HCT116 (cell line): ENCODE data around the gene LYPD5. TPM values are rescaled to one million over a fixed set of nuclear protein-coding genes. Genes with fewer than 3 reads are reported as not detected.

Source experiments
- ATAC-seq: fragments of 200-7000 bp; cut with Tn5 transposase; 2 replicates; pipeline ENCODE4 v1.9.1; 2020; ENCODE audit warnings: mild to moderate bottlenecking, moderate library complexity
- BruUV-seq: library from RNA; stranded (reverse); fragments of 400-500 nt; replicated peaks from 2 replicates; lab custom pipeline; 2021; lab: Mats Ljungman, UMichigan
- CTCF ChIA-PET: fragments of 300-600 bp; sonication (Branson Sonifier 250); formaldehyde crosslinking; loops from one replicate; lab custom pipeline; 2021; ENCODE audit warnings: antibody characterized with exemption; lab: Charles Lee
- POLR2A ChIA-PET: fragments of 300-600, 350-600 bp; sonication (Branson Sonifier 250); formaldehyde crosslinking; loops from one replicate; lab custom pipeline; 2021; ENCODE audit warnings: antibody characterized with exemption; lab: Charles Lee
- RAD21 ChIA-PET, 2 experiments: fragments of 300-600 bp; sonication (Branson Sonifier 250); formaldehyde crosslinking; loops; one replicate each; lab custom pipeline; 2023; ENCODE audit warnings: low total read pairs in 2 of 2; ENCODE audit not compliant: uncharacterized antibody in 2 of 2, unreplicated experiment in 2 of 2, low non-redundant PET in 1 of 2; lab: Charles Lee
- DNase-seq: peaks from one replicate; pipeline ENCODE4 v3.0.0-alpha.2; 2010; ENCODE audit warnings: low read depth, low spot score
- H2AFZ ChIP-seq: fragments of 200-600 bp; shearing (Covaris generic), sonication (generic); 2 replicates; pipeline ENCODE4 v1.6.1; 2017; ENCODE audit warnings: low read depth, mixed run types, mixed read lengths, antibody characterized with exemption, low read length; ENCODE audit not compliant: poor library complexity, severe bottlenecking
- H3K27ac ChIP-seq: 2 replicates; pipeline ENCODE4 v1.5.1; 2012; ENCODE audit warnings: low read depth, low read length
- H3K27me3 ChIP-seq: fragments of 200-600 bp; sonication (generic); 2 replicates; pipeline ENCODE4 v1.6.1; 2016; ENCODE audit warnings: mixed run types, low read length, mixed read lengths; ENCODE audit not compliant: insufficient read depth
- H3K36me3 ChIP-seq, 2 experiments: fragments of 200-500 bp in 1 of 2; fragments of 200-600 bp in 1 of 2; sonication (Bioruptor generic) in 1 of 2; sonication (generic) in 1 of 2; 2 replicates each; pipeline versions ENCODE4 v1.5.1 to v1.6.1; 2014 to 2016; ENCODE audit warnings: low read length in 2 of 2, inconsistent platforms in 1 of 2, mixed read lengths in 1 of 2, mixed run types in 1 of 2; ENCODE audit not compliant: insufficient read depth in 2 of 2, control insufficient read depth in 1 of 2
- H3K4me1 ChIP-seq, 2 experiments: fragments of 200-600 bp in 1 of 2; sonication (generic) in 1 of 2; 2 replicates each; pipeline versions ENCODE4 v1.5.1 to v1.6.1; 2012 to 2017; ENCODE audit warnings: low read length in 2 of 2, inconsistent platforms in 1 of 2, mild to moderate bottlenecking in 1 of 2, mixed read lengths in 1 of 2, mixed run types in 1 of 2, moderate library complexity in 1 of 2; ENCODE audit not compliant: insufficient read depth in 2 of 2, control insufficient read depth in 1 of 2
- H3K4me2 ChIP-seq: fragments of 200-600 bp; sonication (generic); 2 replicates; pipeline ENCODE4 v1.6.1; 2017; ENCODE audit warnings: mixed run types, low read length, mixed read lengths
- H3K4me3 ChIP-seq, 2 experiments: fragments of 200-600 bp in 1 of 2; sonication (generic) in 1 of 2; replicated peaks in 1 of 2; 2 replicates each; pipeline ENCODE4 v1.5.1; 2011 to 2016; ENCODE audit warnings: low read length in 2 of 2, control low read depth in 1 of 2, low read depth in 1 of 2, mild to moderate bottlenecking in 1 of 2, mixed read lengths in 1 of 2, mixed run types in 1 of 2
- H3K79me2 ChIP-seq: fragments of 200-600 bp; sonication (generic); 2 replicates; pipeline ENCODE4 v1.6.1; 2017; ENCODE audit warnings: mild to moderate bottlenecking, mixed run types, low read length, moderate library complexity, mixed read lengths; ENCODE audit not compliant: insufficient read depth
- H3K9ac ChIP-seq: fragments of 200-600 bp; sonication (generic); 2 replicates; pipeline ENCODE4 v1.6.1; 2016; ENCODE audit warnings: low read length, mixed read lengths
- H3K9me2 ChIP-seq: fragments of 200-600 bp; sonication (generic), shearing (Covaris generic); 2 replicates; pipeline ENCODE4 v1.6.1; 2017; ENCODE audit warnings: mixed run types, mild to moderate bottlenecking, moderate library complexity; ENCODE audit not compliant: insufficient read depth
- H3K9me3 ChIP-seq, 2 experiments: fragments of 200-500 bp in 1 of 2; fragments of 200-600 bp in 1 of 2; sonication (Bioruptor generic) in 1 of 2; sonication (generic) in 1 of 2; 2 replicates each; pipeline ENCODE4 v1.6.1; 2014 to 2017; ENCODE audit warnings: low read length in 2 of 2, mixed read lengths in 2 of 2, inconsistent platforms in 1 of 2, low read depth in 1 of 2, mild to moderate bottlenecking in 1 of 2, mixed run types in 1 of 2, moderate library complexity in 1 of 2; ENCODE audit not compliant: control insufficient read depth in 1 of 2, insufficient read depth in 1 of 2
- H4K20me1 ChIP-seq: fragments of 200-600 bp; sonication (generic), shearing (Covaris generic); 2 replicates; pipeline ENCODE4 v1.6.1; 2017; ENCODE audit warnings: mixed run types, mild to moderate bottlenecking, moderate library complexity; ENCODE audit not compliant: insufficient read depth
- CEBPB ChIP-seq: IDR thresholded peaks from 2 replicates; pipeline ENCODE4 v1.6.1; 2012; ENCODE audit warnings: low read depth
- RAD21 ChIP-seq: IDR thresholded peaks from 2 replicates; pipeline ENCODE4 v1.6.1; 2012; ENCODE audit warnings: low read depth, mild to moderate bottlenecking
- ZFX ChIP-seq: fragments of 450-650 bp; IDR thresholded peaks from 2 replicates; pipeline ENCODE4 v1.6.1; 2017
- intact Hi-C: fragments of 100-400 bp; cut with micrococcal nuclease; formaldehyde crosslinking; loops from 2 replicates; pipeline ENCODE4 v1.10.0; 2022
- total RNA-seq: library from RNA; stranded (reverse); gene quantifications from one replicate; pipeline ENCODE4 v1.2.1, GENCODE V29; 2021; ENCODE audit not compliant: unreplicated experiment
- TF ChIP-seq, protein P1 (sequence below), 3 experiments: fragments of 200-600 bp in 1 of 3; sonication (generic) in 1 of 3; IDR thresholded peaks in 2 of 3; conservative IDR thresholded peaks in 1 of 3; 2 replicates each; pipeline ENCODE4 v1.5.1; 2012 to 2017; ENCODE audit warnings: low read depth in 2 of 3, low read length in 2 of 3, antibody characterized with exemption in 1 of 3, borderline replicate concordance in 1 of 3, control low read depth in 1 of 3, mild to moderate bottlenecking in 1 of 3, mixed read lengths in 1 of 3, mixed run types in 1 of 3, moderate library complexity in 1 of 3; ENCODE audit not compliant: insufficient read depth in 1 of 3
- TF ChIP-seq, protein P2 (sequence below): IDR thresholded peaks from 2 replicates; pipeline ENCODE4 v1.6.1; 2012; ENCODE audit warnings: low read depth

The LYPD5 gene
- total RNA-seq, 1 experiment from 2014 or later, result 7.6 TPM

DNA sequence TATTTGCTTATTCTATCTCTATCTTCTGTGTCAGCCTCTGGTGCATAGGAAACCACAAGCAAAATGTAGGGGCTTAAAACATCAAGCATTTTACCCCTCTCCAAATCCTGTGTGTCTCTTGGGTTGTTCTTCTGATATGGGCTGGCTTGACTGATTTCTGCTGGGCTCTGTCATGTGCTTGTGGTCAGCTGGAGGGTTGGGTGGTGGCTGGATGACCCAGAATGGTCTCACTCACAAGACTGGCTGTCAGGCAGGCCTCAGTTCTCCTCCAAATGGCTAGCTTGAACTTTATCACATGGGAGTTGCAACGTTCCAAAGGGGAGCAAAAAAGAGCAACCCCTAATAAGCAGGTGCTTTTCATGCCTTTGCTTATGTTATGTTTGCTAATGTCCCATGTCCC lies 9.6 kb upstream of the LYPD5 start:
- no peak for DNase-seq
- intact Hi-C loops, result no loop called here

More for the DNA sequence above, 9.6 kb upstream of the LYPD5 start:
- H3K27me3 ChIP-seq, result no peaks in the 10 kb centered on the region
- H3K9me3 ChIP-seq, result no peaks in the 10 kb centered on the region
- no peaks in the 10 kb centered on the region for H3K9me2 ChIP-seq
- no peak overlapping the region for H3K4me2 ChIP-seq
- no peaks in the 10 kb centered on the region for H3K79me2 ChIP-seq
- TF ChIP-seq, protein P1, sequence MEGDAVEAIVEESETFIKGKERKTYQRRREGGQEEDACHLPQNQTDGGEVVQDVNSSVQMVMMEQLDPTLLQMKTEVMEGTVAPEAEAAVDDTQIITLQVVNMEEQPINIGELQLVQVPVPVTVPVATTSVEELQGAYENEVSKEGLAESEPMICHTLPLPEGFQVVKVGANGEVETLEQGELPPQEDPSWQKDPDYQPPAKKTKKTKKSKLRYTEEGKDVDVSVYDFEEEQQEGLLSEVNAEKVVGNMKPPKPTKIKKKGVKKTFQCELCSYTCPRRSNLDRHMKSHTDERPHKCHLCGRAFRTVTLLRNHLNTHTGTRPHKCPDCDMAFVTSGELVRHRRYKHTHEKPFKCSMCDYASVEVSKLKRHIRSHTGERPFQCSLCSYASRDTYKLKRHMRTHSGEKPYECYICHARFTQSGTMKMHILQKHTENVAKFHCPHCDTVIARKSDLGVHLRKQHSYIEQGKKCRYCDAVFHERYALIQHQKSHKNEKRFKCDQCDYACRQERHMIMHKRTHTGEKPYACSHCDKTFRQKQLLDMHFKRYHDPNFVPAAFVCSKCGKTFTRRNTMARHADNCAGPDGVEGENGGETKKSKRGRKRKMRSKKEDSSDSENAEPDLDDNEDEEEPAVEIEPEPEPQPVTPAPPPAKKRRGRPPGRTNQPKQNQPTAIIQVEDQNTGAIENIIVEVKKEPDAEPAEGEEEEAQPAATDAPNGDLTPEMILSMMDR (IDR thresholded peaks at IDR 0.05 in 2 of 3, conservative IDR thresholded peaks at IDR 0.05 in 1 of 3; ENCODE audit: borderline replicate concordance in 1 of 3, insufficient read depth in 1 of 3, low read depth in 2 of 3, low read length in 2 of 3), result no peak
- no peak for TF ChIP-seq RAD21
- TF ChIP-seq CEBPB, result no peak
- TF ChIP-seq ZFX, result no peak
- TF ChIP-seq, protein P2, sequence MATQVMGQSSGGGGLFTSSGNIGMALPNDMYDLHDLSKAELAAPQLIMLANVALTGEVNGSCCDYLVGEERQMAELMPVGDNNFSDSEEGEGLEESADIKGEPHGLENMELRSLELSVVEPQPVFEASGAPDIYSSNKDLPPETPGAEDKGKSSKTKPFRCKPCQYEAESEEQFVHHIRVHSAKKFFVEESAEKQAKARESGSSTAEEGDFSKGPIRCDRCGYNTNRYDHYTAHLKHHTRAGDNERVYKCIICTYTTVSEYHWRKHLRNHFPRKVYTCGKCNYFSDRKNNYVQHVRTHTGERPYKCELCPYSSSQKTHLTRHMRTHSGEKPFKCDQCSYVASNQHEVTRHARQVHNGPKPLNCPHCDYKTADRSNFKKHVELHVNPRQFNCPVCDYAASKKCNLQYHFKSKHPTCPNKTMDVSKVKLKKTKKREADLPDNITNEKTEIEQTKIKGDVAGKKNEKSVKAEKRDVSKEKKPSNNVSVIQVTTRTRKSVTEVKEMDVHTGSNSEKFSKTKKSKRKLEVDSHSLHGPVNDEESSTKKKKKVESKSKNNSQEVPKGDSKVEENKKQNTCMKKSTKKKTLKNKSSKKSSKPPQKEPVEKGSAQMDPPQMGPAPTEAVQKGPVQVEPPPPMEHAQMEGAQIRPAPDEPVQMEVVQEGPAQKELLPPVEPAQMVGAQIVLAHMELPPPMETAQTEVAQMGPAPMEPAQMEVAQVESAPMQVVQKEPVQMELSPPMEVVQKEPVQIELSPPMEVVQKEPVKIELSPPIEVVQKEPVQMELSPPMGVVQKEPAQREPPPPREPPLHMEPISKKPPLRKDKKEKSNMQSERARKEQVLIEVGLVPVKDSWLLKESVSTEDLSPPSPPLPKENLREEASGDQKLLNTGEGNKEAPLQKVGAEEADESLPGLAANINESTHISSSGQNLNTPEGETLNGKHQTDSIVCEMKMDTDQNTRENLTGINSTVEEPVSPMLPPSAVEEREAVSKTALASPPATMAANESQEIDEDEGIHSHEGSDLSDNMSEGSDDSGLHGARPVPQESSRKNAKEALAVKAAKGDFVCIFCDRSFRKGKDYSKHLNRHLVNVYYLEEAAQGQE, result no peak
- no peaks in the 10 kb centered on the region for H4K20me1 ChIP-seq
- H3K9ac ChIP-seq, result no peak overlapping the region
- ChIA-PET CTCF (interaction anchor here (3.8 kb wide), 1 partner anchor 66 kb away, joined by 69 read pairs; no protein-coding TSS in a partner anchor), RAD21 (no interaction called here), POLR2A (no interaction called here)
- H3K36me3 ChIP-seq, result no peaks in the 10 kb centered on the region
- H2AFZ ChIP-seq, result no peak overlapping the region
- H3K27ac ChIP-seq, result no peak overlapping the region
- no TSS peak for BruUV-seq
- ATAC-seq, result no peak
- H3K4me3 ChIP-seq, result no peak overlapping the region
- H3K4me1 ChIP-seq, result peaks cover 0 to 6% of the 10 kb centered on the region in 2 experiments; a peak in 1 of 4 replicates
